ENCODE measurements around the gene PSMD13. TPM values are rescaled to one million over a fixed set of nuclear protein-coding genes. Genes with fewer than 3 reads are reported as not detected.
"Not testable (repeated sequence)": the region's sequence is repeated elsewhere in the genome, so short reads cannot be mapped to it uniquely, and the experiment has no call there.

Gene PSMD13
- 100 to 1,000 TPM in 1 of 4 donors, 10 to 100 TPM in 3; 69.6 to 124 (median 78.2) TPM for total RNA-seq

DNA sequence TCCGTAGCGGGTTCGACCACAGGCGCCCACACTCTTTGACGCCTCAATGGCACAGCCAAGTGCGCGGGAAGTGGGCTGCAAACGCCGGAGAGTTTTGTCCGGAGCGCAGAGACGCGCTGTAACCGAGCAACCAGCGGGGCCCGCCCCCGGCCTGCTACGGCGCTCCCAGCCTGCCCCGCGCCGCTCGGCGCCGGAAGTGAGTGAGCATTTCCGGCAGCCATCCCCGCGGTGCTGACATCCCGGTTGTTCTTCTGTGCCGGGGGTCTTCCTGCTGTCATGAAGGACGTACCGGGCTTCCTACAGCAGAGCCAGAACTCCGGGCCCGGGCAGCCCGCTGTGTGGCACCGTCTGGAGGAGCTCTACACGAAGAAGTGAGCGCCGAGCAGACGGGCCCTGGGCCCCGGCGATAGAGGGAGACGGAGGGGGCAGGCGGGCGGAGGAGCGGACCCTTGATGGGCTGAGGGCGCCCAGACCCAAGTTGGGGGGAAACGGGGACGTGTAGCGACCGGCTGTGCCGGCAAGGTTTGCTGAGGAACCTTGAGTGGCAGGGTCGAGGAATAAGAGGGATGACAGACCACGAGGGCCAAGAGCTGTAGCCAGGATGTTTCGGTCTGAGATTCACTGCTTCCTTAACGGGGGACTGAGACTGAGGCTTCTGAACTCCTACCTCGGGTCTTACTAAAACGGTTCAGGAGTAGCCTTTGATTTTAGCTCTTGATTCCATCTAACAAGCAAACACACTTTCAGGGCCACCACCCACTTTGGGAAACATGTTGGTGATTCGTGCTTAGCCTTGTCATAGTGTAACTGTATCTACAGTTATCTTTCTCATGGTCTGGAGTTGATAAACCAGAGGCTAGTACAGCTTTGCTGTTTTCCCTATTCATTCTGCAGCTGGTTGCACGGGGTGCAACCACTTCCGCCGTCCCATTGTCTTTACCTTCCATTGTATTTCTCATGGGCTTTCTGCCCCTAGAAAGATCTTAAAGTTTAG lies at the start of gene PSMD13:
PSMD13 (plus strand) TSS at position 203 of the 994 bp plus-strand sequence; CDS start at position 277, 74 bp downstream.
- ATAC-seq (ENCODE audit: low FRiP score) (peak; percentile 85), DNase-seq (ENCODE audit: low spot score) (peak; percentile 58)
- TF ChIP-seq CTCF (IDR thresholded peaks at IDR 0.05) = no peak

DNA sequence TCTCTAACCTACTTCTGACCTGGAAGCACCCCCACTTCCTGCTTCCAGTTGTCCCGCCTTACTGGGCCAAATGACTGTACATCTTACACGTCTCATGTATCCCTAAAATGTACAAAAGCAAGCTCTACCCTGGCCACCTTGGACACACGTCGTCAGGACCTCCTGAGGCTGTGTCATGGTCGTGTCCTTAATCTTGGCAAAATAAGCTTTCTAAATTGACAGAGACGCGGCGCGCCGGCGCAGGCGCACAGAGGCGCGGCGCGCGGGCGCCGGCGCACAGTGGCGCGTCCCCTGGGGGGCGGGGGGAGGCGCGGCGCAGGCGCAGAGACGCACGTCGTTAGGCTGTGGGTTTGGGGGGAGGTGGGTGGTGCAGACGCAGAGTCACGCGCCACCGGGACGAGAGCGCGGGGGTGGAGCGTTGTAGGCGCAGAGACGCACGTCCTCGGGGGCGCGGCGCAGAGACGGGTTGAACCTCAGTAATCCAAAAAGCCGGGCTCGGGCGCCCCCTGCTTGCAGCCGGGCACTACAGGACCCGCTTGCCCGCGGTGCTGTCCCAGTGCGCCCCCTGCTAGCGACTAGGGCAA lies 47.5 kb upstream of the PSMD13 start:
- ATAC-seq (ENCODE audit: low FRiP score) = peak; percentile 34
- not testable (repeated sequence) for DNase-seq (ENCODE audit: low spot score)

DNA sequence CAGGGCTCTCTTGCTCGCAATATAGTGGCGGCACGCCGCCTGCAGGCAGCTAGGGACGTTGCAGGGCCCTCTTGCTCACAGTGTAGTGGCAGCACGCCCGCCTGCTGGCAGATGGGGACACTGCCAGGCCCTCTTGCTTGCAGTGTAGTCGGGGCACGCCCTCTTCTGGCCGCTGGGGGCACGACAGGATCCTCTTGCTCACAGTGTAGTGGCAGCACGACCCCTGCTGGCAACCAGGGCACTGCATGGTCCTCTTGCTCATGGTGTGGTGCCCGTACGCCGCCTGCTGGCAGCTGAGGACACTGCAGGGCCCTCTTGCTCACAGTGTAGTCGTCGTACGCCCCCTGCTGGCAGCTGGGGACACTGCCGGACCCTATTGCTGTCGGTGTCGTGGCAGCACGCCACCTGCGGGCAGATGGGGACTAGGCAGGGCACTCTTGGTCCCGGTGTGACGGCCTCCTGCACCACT lies 46.9 kb upstream of the PSMD13 start:
- DNase-seq (ENCODE audit: low spot score) (peak; percentile 18), ATAC-seq (ENCODE audit: low FRiP score) (peak; percentile 62)

DNA sequence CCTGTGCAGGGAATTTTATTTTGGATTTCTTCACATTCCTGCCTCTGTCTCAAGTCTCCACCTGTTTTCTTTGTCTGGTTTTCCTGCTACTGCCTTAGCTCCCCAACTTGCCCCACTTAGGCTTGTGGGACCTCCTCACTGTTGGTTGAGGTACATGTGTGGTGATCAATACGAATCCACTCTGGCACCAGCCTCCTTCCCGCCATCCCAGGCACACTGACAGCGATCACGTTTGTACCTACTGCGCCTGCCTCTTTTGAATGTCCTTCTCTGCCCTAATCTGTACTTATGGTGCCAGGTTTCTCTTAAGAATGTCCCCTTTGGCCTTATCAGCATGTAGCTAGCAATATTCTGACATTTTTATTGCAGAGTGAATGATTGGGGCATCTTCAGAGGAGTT lies 46.2 kb upstream of the PSMD13 start:
- ATAC-seq (ENCODE audit: low FRiP score); DNase-seq (ENCODE audit: low spot score): not testable (repeated sequence)

- ATAC-seq (ENCODE audit: low FRiP score) = peak; percentile 67
- DNase-seq (ENCODE audit: low spot score) = not testable (repeated sequence)
Observed at GRCh38 chr11:191490-192478, 45.0 kb upstream of the PSMD13 start.

DNA sequence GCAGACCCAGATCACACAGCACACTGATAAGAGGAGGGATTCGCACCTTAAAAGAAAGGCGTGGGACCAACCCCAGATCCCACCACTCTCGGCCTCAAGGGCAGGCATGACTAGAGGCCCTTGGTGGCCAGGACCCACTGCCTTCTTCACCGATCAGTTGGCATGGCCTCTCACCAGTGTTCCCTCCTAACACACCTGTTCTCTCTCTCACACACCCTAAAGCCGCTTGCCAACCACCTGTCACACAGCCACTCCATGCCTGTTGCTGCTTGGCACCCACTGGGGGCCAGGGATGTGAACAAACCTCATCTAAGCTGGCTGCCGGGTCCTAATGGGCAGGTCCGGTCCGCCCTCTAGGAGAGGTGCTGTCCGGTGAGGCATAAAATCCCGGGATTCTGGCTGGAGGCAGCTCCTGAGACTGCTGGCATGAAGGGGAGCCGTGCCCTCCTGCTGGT lies 44.1 kb upstream of the PSMD13 start, which contains the start of gene SCGB1C1:
SCGB1C1 (plus strand) TSS at position 405 of the 455 bp plus-strand sequence; CDS start at position 427, 22 bp downstream.
- not testable (repeated sequence) for ATAC-seq (ENCODE audit: low FRiP score); DNase-seq (ENCODE audit: low spot score)

DNA sequence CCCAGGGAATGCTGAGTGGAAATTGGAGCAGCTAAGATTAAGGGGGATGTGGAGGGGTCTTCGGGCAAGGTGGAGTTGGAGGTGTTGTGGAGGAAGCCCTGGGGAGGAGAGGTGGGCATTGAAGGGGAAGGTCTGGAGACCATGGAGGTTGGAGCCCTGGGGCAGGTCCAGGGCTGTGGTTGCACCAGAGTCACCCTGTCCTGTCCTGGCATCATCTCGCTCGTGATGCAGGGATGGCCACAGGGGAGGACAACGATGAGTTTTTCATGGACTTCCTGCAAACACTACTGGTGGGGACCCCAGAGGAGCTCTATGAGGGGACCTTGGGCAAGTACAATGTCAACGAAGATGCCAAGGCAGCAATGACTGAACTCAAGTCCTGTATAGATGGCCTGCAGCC lies 43.3 kb upstream of the PSMD13 start:
- not testable (repeated sequence) for DNase-seq (ENCODE audit: low spot score)
- peak; percentile 15 for ATAC-seq (ENCODE audit: low FRiP score)

DNA sequence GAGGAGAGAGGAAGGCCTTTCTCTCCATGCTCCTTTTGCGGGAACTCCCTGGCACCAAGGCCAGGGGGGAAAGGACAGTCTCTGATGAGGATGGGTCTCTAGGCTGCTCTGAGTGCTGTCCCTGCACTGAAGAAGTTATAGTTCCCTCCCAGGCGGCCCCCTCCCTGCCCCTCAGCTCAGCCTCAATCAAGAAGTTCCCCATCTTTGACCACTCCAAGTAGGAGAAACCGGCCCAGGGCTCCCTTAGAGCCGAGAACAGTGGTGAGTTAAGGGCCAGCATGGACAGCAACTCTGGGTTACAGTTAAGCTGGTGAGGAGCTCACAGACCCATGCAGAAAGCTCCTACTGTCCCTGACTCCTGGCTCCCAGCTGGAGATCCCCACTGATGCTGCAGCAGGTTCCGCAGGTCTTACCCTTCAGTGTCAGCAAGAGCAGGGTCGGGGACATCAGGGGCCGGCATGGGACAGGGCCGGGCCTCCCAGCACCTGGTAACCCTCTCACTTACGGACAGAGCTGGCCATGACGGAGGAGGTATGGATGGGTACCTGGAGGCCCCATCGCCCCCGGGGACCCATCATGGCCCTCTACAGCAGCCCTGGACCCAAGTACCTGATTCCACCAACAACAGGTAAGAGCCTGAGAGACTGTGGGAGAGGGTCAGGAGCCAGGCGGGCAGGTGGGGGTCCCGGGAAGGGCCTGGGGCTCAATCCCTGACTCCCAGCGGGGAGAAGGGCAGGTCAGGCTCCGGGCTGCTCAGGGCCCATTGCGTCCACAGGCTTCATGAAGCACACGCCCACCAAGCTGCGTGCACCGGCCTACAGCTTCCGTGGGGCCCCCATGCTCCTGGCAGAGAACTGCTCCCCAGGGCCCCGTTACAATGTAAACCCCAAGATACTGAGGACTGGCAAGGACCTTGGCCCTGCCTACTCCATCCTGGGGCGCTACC lies 39.7 kb upstream of the PSMD13 start:
- DNase-seq (ENCODE audit: low spot score) = no peak
- no peak for TF ChIP-seq CTCF (IDR thresholded peaks at IDR 0.05)
- no peak for ATAC-seq (ENCODE audit: low FRiP score)

GRCh38 chr11:197741-198235 lies 39.0 kb upstream of the PSMD13 start:
- DNase-seq (ENCODE audit: low spot score) = no peak
- TF ChIP-seq CTCF (IDR thresholded peaks at IDR 0.05) = no peak
- no peak for ATAC-seq (ENCODE audit: low FRiP score)

Measured in omental fat pad (tissue), 4 donors.